ENCODE measurements around the gene ARHGAP20. TPM values are rescaled to one million over a fixed set of nuclear protein-coding genes. Genes with fewer than 3 reads are reported as not detected.

Gene ARHGAP20
- total and polyA plus RNA-seq, 2 experiments from 2014 or later, result 0.31 TPM; not detected in 1

- no peak for TF ChIP-seq CTCF (conservative IDR thresholded peaks at IDR 0.05; ENCODE audit: low read depth in 2 of 2)
Observed at GRCh38 chr11:110634370-110634769, 77.9 kb downstream of the ARHGAP20 start (continued).

GRCh38 chr11:110631551-110631950, 80.7 kb downstream of the ARHGAP20 start:
- Histone ChIP-seq H3F3A (replicated peaks; ENCODE audit: low read depth) (no peaks in the 10 kb centered on the region), H3K4me1 (ENCODE audit: insufficient read depth) (no peaks in the 10 kb centered on the region), H3K27me3 (ENCODE audit: insufficient read depth) (no peaks in the 10 kb centered on the region), H4K20me1 (replicated peaks; ENCODE audit: insufficient read depth) (no peaks in the 10 kb centered on the region), H3K79me2 (replicated peaks; ENCODE audit: insufficient read depth) (no peaks in the 10 kb centered on the region), H3K36me3 (ENCODE audit: insufficient read depth) (no peaks in the 10 kb centered on the region), H3K9me2 (ENCODE audit: insufficient read depth) (peaks cover 2% of the 10 kb centered on the region), H3K27ac (ENCODE audit: low read depth) (no peak overlapping the region), H2AFZ (no peak overlapping the region), H3K4me2 (no peak overlapping the region), H3K4me3 (no peak overlapping the region)
- Mint-ChIP-seq H3K4me1 (peaks cover 4% of the 10 kb centered on the region), H3K27me3 (ENCODE audit: insufficient read depth, low read depth, poor library complexity) (no peaks in the 10 kb centered on the region), H3K27ac (no peak overlapping the region), H3K36me3 (ENCODE audit: low read depth) (no peaks in the 10 kb centered on the region), H3K9me3 (peaks cover 3% of the 10 kb centered on the region; the same call in 2 of the 3 replicates), H3K4me3 (no peak overlapping the region)
- TF ChIP-seq CTCF (conservative IDR thresholded peaks at IDR 0.05; ENCODE audit: low read depth in 2 of 2) (no peak), ETS1 (IDR thresholded peaks at IDR 0.05) (no peak), EZH2 (IDR thresholded peaks at IDR 0.05; ENCODE audit: low read depth, unreplicated experiment) (no peak), ZNF331 (CRISPR knock-in tag; IDR thresholded peaks at IDR 0.05; ENCODE audit: low read depth) (no peak), JUNB (IDR thresholded peaks at IDR 0.05; ENCODE audit: unreplicated experiment) (no peak), REST (IDR thresholded peaks at IDR 0.05; ENCODE audit: unreplicated experiment) (no peak), POLR2AphosphoS5 (IDR thresholded peaks at IDR 0.05; ENCODE audit: low read depth) (no peak)
- ATAC-seq (no peak), DNase-seq (ENCODE audit: low spot score) (no peak)

All from GM23338 (cell line).